ENCODE data around the gene NKX1-1.

GRCh38 chr4:1376391-1376840 is 29.8 kb downstream of the NKX1-1 start:
- TF ChIP-seq, protein P1, sequence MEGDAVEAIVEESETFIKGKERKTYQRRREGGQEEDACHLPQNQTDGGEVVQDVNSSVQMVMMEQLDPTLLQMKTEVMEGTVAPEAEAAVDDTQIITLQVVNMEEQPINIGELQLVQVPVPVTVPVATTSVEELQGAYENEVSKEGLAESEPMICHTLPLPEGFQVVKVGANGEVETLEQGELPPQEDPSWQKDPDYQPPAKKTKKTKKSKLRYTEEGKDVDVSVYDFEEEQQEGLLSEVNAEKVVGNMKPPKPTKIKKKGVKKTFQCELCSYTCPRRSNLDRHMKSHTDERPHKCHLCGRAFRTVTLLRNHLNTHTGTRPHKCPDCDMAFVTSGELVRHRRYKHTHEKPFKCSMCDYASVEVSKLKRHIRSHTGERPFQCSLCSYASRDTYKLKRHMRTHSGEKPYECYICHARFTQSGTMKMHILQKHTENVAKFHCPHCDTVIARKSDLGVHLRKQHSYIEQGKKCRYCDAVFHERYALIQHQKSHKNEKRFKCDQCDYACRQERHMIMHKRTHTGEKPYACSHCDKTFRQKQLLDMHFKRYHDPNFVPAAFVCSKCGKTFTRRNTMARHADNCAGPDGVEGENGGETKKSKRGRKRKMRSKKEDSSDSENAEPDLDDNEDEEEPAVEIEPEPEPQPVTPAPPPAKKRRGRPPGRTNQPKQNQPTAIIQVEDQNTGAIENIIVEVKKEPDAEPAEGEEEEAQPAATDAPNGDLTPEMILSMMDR (optimal IDR thresholded peaks at IDR 0.05 in 1 of 3, IDR thresholded peaks at IDR 0.05 in 1 of 3, conservative IDR thresholded peaks at IDR 0.05 in 1 of 3; ENCODE audit: extremely low read depth in 1 of 3, insufficient read depth in 2 of 3, low read length in 3 of 3), result no peak
- TF ChIP-seq EZH2 (IDR thresholded peaks at IDR 0.05; ENCODE audit: low read length), result no peak
